K562 (cell line): ENCODE results near the gene STING1. TPM values are rescaled to one million over a fixed set of nuclear protein-coding genes. Genes with fewer than 3 reads are reported as not detected.

Experiments used
- ATF1 ChIP-seq, 2 experiments: fragments of 450-650 bp in 1 of 2; IDR thresholded peaks; 2 replicates each; pipeline ENCODE4 v1.6.1; 2016; ENCODE audit warnings: missing compliant biosample characterization in 1 of 2, missing genetic modification characterization in 1 of 2
- CREB1 ChIP-seq, 2 experiments: sonication (generic) in 1 of 2; formaldehyde crosslinking in 1 of 2; IDR thresholded peaks; 2 replicates each; pipeline versions ENCODE4 v1.6.1 to v1.8.0; 2012 to 2022; ENCODE audit warnings: inconsistent platforms in 1 of 2, mild to moderate bottlenecking in 1 of 2, missing genetic modification reagents in 1 of 2, moderate library complexity in 1 of 2
- EP400 ChIP-seq: fragments of 450-650 bp; IDR thresholded peaks from 2 replicates; pipeline ENCODE4 v1.6.1; 2017; ENCODE audit warnings: antibody characterized with exemption, mild to moderate bottlenecking, moderate library complexity
- ETV5 ChIP-seq: sonication (generic); formaldehyde crosslinking; IDR thresholded peaks from 2 replicates; pipeline ENCODE4 v1.4.0; 2020; ENCODE audit warnings: low read depth, mild to moderate bottlenecking, missing genetic modification reagents
- FOSL1 ChIP-seq: fragments of 200-800 bp; sonication (Bioruptor generic); conservative IDR thresholded peaks from 2 replicates; pipeline ENCODE4 v1.6.1; 2016; ENCODE audit warnings: missing genetic modification characterization, missing compliant biosample characterization
- GTF2E2 ChIP-seq: fragments of 200-800 bp; sonication (Bioruptor generic); IDR thresholded peaks from 2 replicates; pipeline ENCODE4 v1.6.1; 2016; ENCODE audit warnings: missing genetic modification characterization, missing compliant biosample characterization
- HDAC3 ChIP-seq: fragments of 450-650 bp; IDR thresholded peaks from 2 replicates; pipeline ENCODE4 v1.6.1; 2018; ENCODE audit warnings: borderline replicate concordance, mild to moderate bottlenecking, moderate library complexity; ENCODE audit not compliant: partially characterized antibody
- ID3 ChIP-seq, 2 experiments: fragments of 250-450 bp in 1 of 2; fragments of 450-650 bp in 1 of 2; sonication (Bioruptor Pico) in 1 of 2; IDR thresholded peaks; 2 replicates each; pipeline versions ENCODE4 v1.6.1 to v1.8.0; 2016 to 2021; ENCODE audit warnings: mild to moderate bottlenecking in 2 of 2, moderate library complexity in 2 of 2, missing compliant biosample characterization in 1 of 2, missing genetic modification characterization in 1 of 2
- L3MBTL2 ChIP-seq: fragments of 450-650 bp; IDR thresholded peaks from 2 replicates; pipeline ENCODE4 v1.6.1; 2016; ENCODE audit warnings: mild to moderate bottlenecking, moderate library complexity
- LCOR ChIP-seq: sonication (generic); formaldehyde crosslinking; IDR thresholded peaks from 2 replicates; pipeline ENCODE4 v1.8.0; 2022; ENCODE audit warnings: mild to moderate bottlenecking, missing genetic modification reagents
- MECOM ChIP-seq: fragments of 250-450 bp; sonication (Bioruptor Pico); IDR thresholded peaks from 2 replicates; pipeline ENCODE4 v1.8.0; 2022; ENCODE audit warnings: inconsistent platforms
- NEUROD1 ChIP-seq: fragments of 150-350 bp; IDR thresholded peaks from 2 replicates; pipeline ENCODE4 v1.6.1; 2014; ENCODE audit warnings: borderline replicate concordance, low read length, low read depth; ENCODE audit not compliant: partially characterized antibody
- NRF1 ChIP-seq, 2 experiments: fragments of 450-650 bp; IDR thresholded peaks in 1 of 2; conservative IDR thresholded peaks in 1 of 2; 2 replicates each; pipeline ENCODE4 v1.6.1; 2014; ENCODE audit warnings: mild to moderate bottlenecking in 2 of 2
- POLR2A ChIP-seq: fragments of 450-650 bp; conservative IDR thresholded peaks from 2 replicates; pipeline ENCODE4 v1.6.1; 2016
- RAD51 ChIP-seq: fragments of 450-650 bp; IDR thresholded peaks from 2 replicates; pipeline ENCODE4 v1.7.1; 2016; ENCODE audit warnings: low read depth, mild to moderate bottlenecking, borderline replicate concordance
- RBFOX2 ChIP-seq: fragments of 200-400 bp; formaldehyde crosslinking; IDR thresholded peaks from 2 replicates; pipeline ENCODE4 v1.6.1; 2017; ENCODE audit warnings: low read depth, mild to moderate bottlenecking, low read length, moderate library complexity
- TBL1XR1 ChIP-seq, 2 experiments: IDR thresholded peaks; 2 replicates each; pipeline ENCODE4 v1.6.1; 2012; ENCODE audit warnings: improper control_type of control experiment in 2 of 2, low read length in 2 of 2, mild to moderate bottlenecking in 1 of 2
- ZNF165 ChIP-seq: fragments of 250-450 bp; sonication (Bioruptor Pico); IDR thresholded peaks from 2 replicates; pipeline ENCODE4 v1.4.0; 2020; ENCODE audit warnings: borderline replicate concordance
- polyA plus RNA-seq, 8 experiments: library from polyadenylated mRNA; depleted of rRNA in 4 of 8; stranded (reverse) in 5 of 8; unstranded in 3 of 8; fragments of >200 nt; fragmentation: Nextera tagmentation in 2 of 8; fragmentation: Illumina TruSeq in 1 of 8; extraction: Ambion mirVana in 2 of 8; extraction: Trizol in 1 of 8; gene quantifications; 2 replicates each; pipeline versions ENCODE4 v1.2.1 to v1.2.3, GENCODE V29; 2011 to 2014; ENCODE audit warnings: inconsistent platforms in 1 of 8, missing spikeins in 1 of 8
- total RNA-seq, 7 experiments: library from RNA; depleted of rRNA in 6 of 7; stranded (reverse); fragments of >200 nt in 6 of 7; fragmentation: Illumina TruSeq in 2 of 7; extraction: Trizol in 2 of 7; gene quantifications; 2 replicates each; pipeline versions ENCODE4 v1.2.1 to v1.2.3, GENCODE V29; 2011 to 2021; ENCODE audit warnings: low replicate concordance in 1 of 7
- TF ChIP-seq, protein P1 (sequence below), 2 experiments: fragments of 450-650 bp; IDR thresholded peaks; 2 replicates each; pipeline ENCODE4 v1.6.1; 2016
- TF ChIP-seq, protein P2 (sequence below): fragments of 450-650 bp; IDR thresholded peaks from 2 replicates; pipeline ENCODE4 v1.6.1; 2018; ENCODE audit not compliant: partially characterized antibody

The STING1 gene
- total and polyA plus RNA-seq, 9 of the 15 experiments (the other 6 are each of a cell fraction or from before 2014, with no cell fraction given): 20.8 to 69.1 (median 44.7) TPM

- TF ChIP-seq ID3 (CRISPR knock-in tag; IDR thresholded peaks at IDR 0.05): no peak
- TF ChIP-seq ID3 (tag; IDR thresholded peaks at IDR 0.05): peak; percentile 62
- peak in 1 of 2 experiments; percentile 37; a peak in 2 of 4 replicates for TF ChIP-seq NRF1 (conservative IDR thresholded peaks at IDR 0.05 in 1 of 2, IDR thresholded peaks at IDR 0.05 in 1 of 2)
- TF ChIP-seq, protein P1, sequence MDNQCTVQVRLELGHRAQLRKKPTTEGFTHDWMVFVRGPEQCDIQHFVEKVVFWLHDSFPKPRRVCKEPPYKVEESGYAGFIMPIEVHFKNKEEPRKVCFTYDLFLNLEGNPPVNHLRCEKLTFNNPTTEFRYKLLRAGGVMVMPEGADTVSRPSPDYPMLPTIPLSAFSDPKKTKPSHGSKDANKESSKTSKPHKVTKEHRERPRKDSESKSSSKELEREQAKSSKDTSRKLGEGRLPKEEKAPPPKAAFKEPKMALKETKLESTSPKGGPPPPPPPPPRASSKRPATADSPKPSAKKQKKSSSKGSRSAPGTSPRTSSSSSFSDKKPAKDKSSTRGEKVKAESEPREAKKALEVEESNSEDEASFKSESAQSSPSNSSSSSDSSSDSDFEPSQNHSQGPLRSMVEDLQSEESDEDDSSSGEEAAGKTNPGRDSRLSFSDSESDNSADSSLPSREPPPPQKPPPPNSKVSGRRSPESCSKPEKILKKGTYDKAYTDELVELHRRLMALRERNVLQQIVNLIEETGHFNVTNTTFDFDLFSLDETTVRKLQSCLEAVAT (IDR thresholded peaks at IDR 0.05): peak in 1 of 2 experiments; percentile 95; a peak in 2 of 4 replicates
- TF ChIP-seq ETV5 (CRISPR knock-in tag): peak; percentile 44; the same call in 1 of the 2 replicates
- peak in 1 of 2 experiments; percentile 60; a peak in 1 of 4 replicates for TF ChIP-seq TBL1XR1 (IDR thresholded peaks at IDR 0.05; ENCODE audit: low read length in 2 of 2)
- peak; percentile 26; the same call in 1 of the 2 replicates for TF ChIP-seq LCOR
- TF ChIP-seq HDAC3: peak; percentile 37
- TF ChIP-seq L3MBTL2: 0 out of 2 replicates have a peak, but pooled peaks have one; percentile 37
- peak; percentile 35; the same call in 1 of the 2 replicates for TF ChIP-seq FOSL1 (tag)
- peak; percentile 62 for TF ChIP-seq POLR2A
- TF ChIP-seq EP400: peak; percentile 62; the same call in 1 of the 2 replicates
- peak; percentile 51; the same call in 1 of the 2 replicates for TF ChIP-seq ZNF165
- peak; percentile 43 for TF ChIP-seq NEUROD1
- TF ChIP-seq RAD51: 0 out of 2 replicates have a peak, but pooled peaks have one; percentile 22
- TF ChIP-seq MECOM (CRISPR knock-in tag): 0 out of 2 replicates have a peak, but pooled peaks have one; percentile 38
- TF ChIP-seq GTF2E2 (tag): 0 out of 2 replicates have a peak, but pooled peaks have one; percentile 28
- 0 out of 2 replicates have a peak, but pooled peaks have one; percentile 11 for TF ChIP-seq CREB1 (IDR thresholded peaks at IDR 0.05)
- TF ChIP-seq CREB1 (CRISPR knock-in tag; IDR thresholded peaks at IDR 0.05): no peak
- TF ChIP-seq RBFOX2: peak; percentile 56
- TF ChIP-seq, protein P2, sequence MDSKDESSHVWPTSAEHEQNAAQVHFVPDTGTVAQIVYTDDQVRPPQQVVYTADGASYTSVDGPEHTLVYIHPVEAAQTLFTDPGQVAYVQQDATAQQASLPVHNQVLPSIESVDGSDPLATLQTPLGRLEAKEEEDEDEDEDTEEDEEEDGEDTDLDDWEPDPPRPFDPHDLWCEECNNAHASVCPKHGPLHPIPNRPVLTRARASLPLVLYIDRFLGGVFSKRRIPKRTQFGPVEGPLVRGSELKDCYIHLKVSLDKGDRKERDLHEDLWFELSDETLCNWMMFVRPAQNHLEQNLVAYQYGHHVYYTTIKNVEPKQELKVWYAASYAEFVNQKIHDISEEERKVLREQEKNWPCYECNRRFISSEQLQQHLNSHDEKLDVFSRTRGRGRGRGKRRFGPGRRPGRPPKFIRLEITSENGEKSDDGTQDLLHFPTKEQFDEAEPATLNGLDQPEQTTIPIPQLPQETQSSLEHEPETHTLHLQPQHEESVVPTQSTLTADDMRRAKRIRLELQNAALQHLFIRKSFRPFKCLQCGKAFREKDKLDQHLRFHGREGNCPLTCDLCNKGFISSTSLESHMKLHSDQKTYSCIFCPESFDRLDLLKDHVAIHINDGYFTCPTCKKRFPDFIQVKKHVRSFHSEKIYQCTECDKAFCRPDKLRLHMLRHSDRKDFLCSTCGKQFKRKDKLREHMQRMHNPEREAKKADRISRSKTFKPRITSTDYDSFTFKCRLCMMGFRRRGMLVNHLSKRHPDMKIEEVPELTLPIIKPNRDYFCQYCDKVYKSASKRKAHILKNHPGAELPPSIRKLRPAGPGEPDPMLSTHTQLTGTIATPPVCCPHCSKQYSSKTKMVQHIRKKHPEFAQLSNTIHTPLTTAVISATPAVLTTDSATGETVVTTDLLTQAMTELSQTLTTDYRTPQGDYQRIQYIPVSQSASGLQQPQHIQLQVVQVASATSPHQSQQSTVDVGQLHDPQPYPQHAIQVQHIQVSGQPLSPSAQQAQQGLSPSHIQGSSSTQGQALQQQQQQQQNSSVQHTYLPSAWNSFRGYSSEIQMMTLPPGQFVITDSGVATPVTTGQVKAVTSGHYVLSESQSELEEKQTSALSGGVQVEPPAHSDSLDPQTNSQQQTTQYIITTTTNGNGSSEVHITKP: peak; percentile 72
- no peak for TF ChIP-seq ATF1 (CRISPR knock-in tag; IDR thresholded peaks at IDR 0.05)
- TF ChIP-seq ATF1 (tag; IDR thresholded peaks at IDR 0.05): peak; percentile 62
Observed at GRCh38 chr5:139474890-139475791, 7.4 kb downstream of the STING1 start (continued).
